Heart left ventricle (tissue), 16 donors: ENCODE results near the gene YES1. TPM values are rescaled to one million over a fixed set of nuclear protein-coding genes. Genes with fewer than 3 reads are reported as not detected.

Experiments used
- ATAC-seq, 4 donors: fragments of 200-7000 bp; cut with Tn5 transposase; one replicate each; pipeline ENCODE4 v1.9.1; 2020 to 2022; ENCODE audit warnings: moderate library complexity in 4 of 4, mild to moderate bottlenecking in 3 of 4, moderate number of reproducible peaks in 1 of 4
- DNase-seq, 5 donors: peaks; one replicate each; pipeline ENCODE4 v3.0.0-alpha.2; 2020
- H3K27ac ChIP-seq, 12 donors: fragments of 200-600 bp; sonication (generic) in 4 of 12; one replicate each; pipeline versions ENCODE4 v1.5.0 to v1.8.0; 2016 to 2022; ENCODE audit warnings: mild to moderate bottlenecking in 2 of 12
- H3K27me3 ChIP-seq, 9 donors: fragments of 200-600 bp; sonication (generic) in 2 of 9; one replicate each; pipeline versions ENCODE4 v1.5.1 to v1.8.0; 2016 to 2022; ENCODE audit warnings: mild to moderate bottlenecking in 3 of 9
- H3K36me3 ChIP-seq, 9 donors: fragments of 200-600 bp; sonication (generic) in 2 of 9; one replicate each; pipeline versions ENCODE4 v1.5.0 to v1.8.0; 2018 to 2022; ENCODE audit warnings: mild to moderate bottlenecking in 2 of 9
- H3K4me1 ChIP-seq, 12 donors: fragments of 200-600 bp; sonication (generic) in 4 of 12; one replicate each; pipeline versions ENCODE4 v1.5.0 to v1.8.0; 2016 to 2022; ENCODE audit warnings: mild to moderate bottlenecking in 3 of 12
- H3K4me3 ChIP-seq, 12 donors: fragments of 200-600 bp; sonication (generic) in 4 of 12; one replicate each; pipeline versions ENCODE4 v1.5.0 to v1.8.0; 2017 to 2022; ENCODE audit warnings: mild to moderate bottlenecking in 9 of 12, moderate library complexity in 4 of 12
- H3K9me3 ChIP-seq, 12 donors: fragments of 200-600 bp; sonication (generic) in 4 of 12; one replicate each; pipeline versions ENCODE4 v1.5.0 to v1.8.0; 2016 to 2022; ENCODE audit warnings: mild to moderate bottlenecking in 1 of 12
- CTCF ChIP-seq, 12 donors: fragments of 200-600 bp; sonication (generic) in 4 of 12; IDR thresholded peaks; one replicate each; pipeline versions ENCODE4 v1.5.0 to v1.8.0; 2018 to 2022; ENCODE audit warnings: antibody characterized with exemption in 12 of 12, mild to moderate bottlenecking in 5 of 12
- POLR2A ChIP-seq, 2 donors: fragments of 450-650 bp; IDR thresholded peaks; one replicate each; pipeline ENCODE4 v1.6.1; 2017; ENCODE audit warnings: antibody characterized with exemption in 2 of 2, mild to moderate bottlenecking in 2 of 2, moderate library complexity in 2 of 2
- whole genome bisulfite sequencing, 4 donors: extraction: QIAGEN DNeasy Blood & Tissue Kit in 2 of 4; methylation state at CpG; one replicate each; pipeline versions ENCODE4 v1.1.5 to v1.1.7; 2013 to 2018; 5-methylcytosine and 5-hydroxymethylcytosine counted together
- intact Hi-C, 10 donors: fragments of 100-400 bp; cut with DNase I; formaldehyde crosslinking; loops; one replicate each; pipeline versions ENCODE4 v1.11.1 to v1.14.2; 2022
- polyA plus RNA-seq, 2 donors: library from polyadenylated mRNA; stranded (reverse); fragments of 200-250 nt; gene quantifications; one replicate each; pipeline ENCODE4 v1.2.3, GENCODE V29; 2013
- total RNA-seq, 9 donors: library from RNA; depleted of rRNA in 2 of 9; stranded (reverse); fragments of >200 nt in 2 of 9; fragmentation: NEBNext Ultra II Directional in 3 of 9; extraction: Animal tissue kit (Norgen Biotek cat#: 25700) in 3 of 9; gene quantifications; one replicate each; pipeline versions ENCODE4 v1.1.0 to v1.2.4, GENCODE V29; 2016 to 2023
- donor health status: ischemic (EF 13 %, LVEDD 7.1; RV severe dilation, severe dysfunction).
- donor health status: healthy with polysubstance abuse.
- donor health status: DM: no; HTN: yes; CAD: no.
- donor health status: DM: no; HTN: no; CAD: no.
- donor health status: ischemic (EF 25% LVEDD 6.9; RV normal size, moderate dysfunction).
- donor health status: ischemic (EF 25% LVEDD 5.7; RV mildly dilated, moderate dysfunction).
- donor health status: healthy.
- donor health status: DM: yes; HTN: yes; CAD: no.
- donor health status: ischemic (EF 35%, LVEDD 5.7; RV mildly dilated, moderate dysfunction).
- donor health status: nonischemic (EF 11% LVEDD 7.7; RV severe dilation, severe dysfunction).
- donor health status: DM: yes; HTN: yes; CAD: no.
- donor health status: PGD.
- donor health status: ischemic (EF 29% LVEDD 5.4; RV normal size, mild dysfunction).
- donor health status: nonischemic (EF 23%, LVEDD 6.1; RV moderate dilation, normal function).

YES1 gene
- total and polyA plus RNA-seq, 11 donors, result 7.1 to 50.2 (median 23.5) TPM

GRCh38 chr18:773980-774624 is 37.9 kb downstream of the YES1 start:
- Histone ChIP-seq H3K27ac (no peak overlapping the region), H3K4me1 (peaks cover 0 to 32% (median 12%) of the 10 kb centered on the region in 12 donors), H3K36me3 (peaks cover 0 to 4% (median 0%) of the 10 kb centered on the region in 9 donors), H3K9me3 (no peaks in the 10 kb centered on the region), H3K4me3 (no peak overlapping the region), H3K27me3 (no peaks in the 10 kb centered on the region)
- ATAC-seq (no peak), DNase-seq (no peak)
- WGBS, 4 donors, result 96 to 97% (median 96%) methylated on average over 14 of the region's 14 CpGs
- intact Hi-C loops, result no loop called here
- no peak for TF ChIP-seq POLR2A (IDR thresholded peaks at IDR 0.05)
- no peak for TF ChIP-seq CTCF (IDR thresholded peaks at IDR 0.05)

- Histone ChIP-seq H3K27ac (no peak overlapping the region), H3K36me3 (no peaks in the 10 kb centered on the region), H3K4me1 (peaks cover 0 to 10% (median 0%) of the 10 kb centered on the region in 12 donors), H3K27me3 (no peaks in the 10 kb centered on the region), H3K9me3 (no peaks in the 10 kb centered on the region), H3K4me3 (no peak overlapping the region)
- DNase-seq, result no peak
- TF ChIP-seq POLR2A (IDR thresholded peaks at IDR 0.05), result no peak
- no peak for TF ChIP-seq CTCF (IDR thresholded peaks at IDR 0.05)
- no peak for ATAC-seq
- intact Hi-C loops, result no loop called here
Measured at GRCh38 chr18:770583-770961, 41.5 kb downstream of the YES1 start.

GRCh38 chr18:767961-768360 is 44.1 kb downstream of the YES1 start:
- no peak for TF ChIP-seq POLR2A (IDR thresholded peaks at IDR 0.05)
- no peak for TF ChIP-seq CTCF (IDR thresholded peaks at IDR 0.05)
- intact Hi-C loops, result no loop called here
- DNase-seq (no peak), ATAC-seq (no peak)
- no peaks in the 10 kb centered on the region for H3K9me3 ChIP-seq
- H3K36me3 ChIP-seq, result no peaks in the 10 kb centered on the region
- H3K27me3 ChIP-seq, result no peaks in the 10 kb centered on the region
- no peak overlapping the region for H3K27ac ChIP-seq
- WGBS, 4 donors, result 95 to 100% (median 99%) methylated on average over 1 of the region's 1 CpG
- peaks cover 0 to 10% (median 2%) of the 10 kb centered on the region in 12 donors for H3K4me1 ChIP-seq
- no peak overlapping the region for H3K4me3 ChIP-seq

GRCh38 chr18:767084-767882 is 44.8 kb downstream of the YES1 start:
- intact Hi-C loops, result no loop called here
- Histone ChIP-seq H3K4me1 (peaks cover 0 to 12% (median 2%) of the 10 kb centered on the region in 12 donors), H3K36me3 (no peaks in the 10 kb centered on the region), H3K4me3 (no peak overlapping the region), H3K27ac (no peak overlapping the region), H3K9me3 (no peaks in the 10 kb centered on the region), H3K27me3 (no peaks in the 10 kb centered on the region)
- no peak for TF ChIP-seq POLR2A (IDR thresholded peaks at IDR 0.05)
- no peak for TF ChIP-seq CTCF (IDR thresholded peaks at IDR 0.05)
- no peak for ATAC-seq
- WGBS, 4 donors, result 92 to 95% (median 95%) methylated on average over 12 of the region's 12 CpGs
- DNase-seq, result no peak
